GM12865 (cell line): ENCODE measurements around the gene ETAA1.

Experiments
- DNase-seq: peaks from one replicate; pipeline ENCODE4 v3.0.0; 2010; ENCODE audit warnings: low read depth
- H3K4me3 ChIP-seq: 2 replicates; pipeline ENCODE4 v1.5.1; 2011; ENCODE audit warnings: mild to moderate bottlenecking, low read depth, low read length, control low read depth
- TF ChIP-seq, protein P1 (sequence below): IDR thresholded peaks from 2 replicates; pipeline ENCODE4 v1.5.1; 2011; ENCODE audit warnings: low read length, control low read depth, low read depth, inconsistent platforms; ENCODE audit not compliant: insufficient read depth; ENCODE audit errors: missing control alignments

Gene ETAA1

DNA sequence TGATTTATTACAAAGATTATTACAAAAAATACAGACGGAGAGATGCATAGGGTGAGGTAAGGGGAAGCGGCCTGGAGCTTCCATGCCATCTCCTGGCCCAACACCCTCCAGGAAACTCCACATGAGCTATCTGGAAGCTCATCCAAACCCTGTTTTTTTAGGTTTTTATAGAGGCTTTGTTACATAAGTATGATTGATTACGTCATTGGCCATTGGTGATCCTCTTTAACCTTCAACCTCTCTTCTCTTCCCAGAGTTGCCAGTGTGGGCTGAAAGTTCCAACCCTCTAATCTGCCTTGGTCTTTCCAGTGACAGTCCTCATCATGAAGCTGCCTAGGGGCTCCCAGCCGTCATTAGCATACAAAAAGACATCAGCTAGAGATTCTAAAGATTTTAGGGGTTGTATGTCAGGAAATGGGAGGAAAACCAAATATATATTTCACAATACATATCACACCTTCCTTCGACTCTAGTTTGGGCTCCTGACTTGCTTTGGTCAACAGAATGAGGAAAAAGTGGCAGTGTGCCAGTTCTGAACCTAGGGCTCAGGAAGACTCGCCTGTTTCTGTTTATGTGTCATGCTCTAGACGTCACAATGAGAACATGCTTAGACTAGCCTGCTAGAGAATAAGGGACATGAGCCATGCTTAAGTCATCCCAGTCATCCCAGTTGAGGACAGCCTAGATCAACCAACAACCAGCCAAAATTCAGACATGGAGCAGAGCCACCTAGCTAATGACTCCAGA, 54.1 kb downstream of the ETAA1 start:
- no peak for DNase-seq
- TF ChIP-seq, protein P1, sequence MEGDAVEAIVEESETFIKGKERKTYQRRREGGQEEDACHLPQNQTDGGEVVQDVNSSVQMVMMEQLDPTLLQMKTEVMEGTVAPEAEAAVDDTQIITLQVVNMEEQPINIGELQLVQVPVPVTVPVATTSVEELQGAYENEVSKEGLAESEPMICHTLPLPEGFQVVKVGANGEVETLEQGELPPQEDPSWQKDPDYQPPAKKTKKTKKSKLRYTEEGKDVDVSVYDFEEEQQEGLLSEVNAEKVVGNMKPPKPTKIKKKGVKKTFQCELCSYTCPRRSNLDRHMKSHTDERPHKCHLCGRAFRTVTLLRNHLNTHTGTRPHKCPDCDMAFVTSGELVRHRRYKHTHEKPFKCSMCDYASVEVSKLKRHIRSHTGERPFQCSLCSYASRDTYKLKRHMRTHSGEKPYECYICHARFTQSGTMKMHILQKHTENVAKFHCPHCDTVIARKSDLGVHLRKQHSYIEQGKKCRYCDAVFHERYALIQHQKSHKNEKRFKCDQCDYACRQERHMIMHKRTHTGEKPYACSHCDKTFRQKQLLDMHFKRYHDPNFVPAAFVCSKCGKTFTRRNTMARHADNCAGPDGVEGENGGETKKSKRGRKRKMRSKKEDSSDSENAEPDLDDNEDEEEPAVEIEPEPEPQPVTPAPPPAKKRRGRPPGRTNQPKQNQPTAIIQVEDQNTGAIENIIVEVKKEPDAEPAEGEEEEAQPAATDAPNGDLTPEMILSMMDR: no peak
- H3K4me3 ChIP-seq: no peak overlapping the region

DNA sequence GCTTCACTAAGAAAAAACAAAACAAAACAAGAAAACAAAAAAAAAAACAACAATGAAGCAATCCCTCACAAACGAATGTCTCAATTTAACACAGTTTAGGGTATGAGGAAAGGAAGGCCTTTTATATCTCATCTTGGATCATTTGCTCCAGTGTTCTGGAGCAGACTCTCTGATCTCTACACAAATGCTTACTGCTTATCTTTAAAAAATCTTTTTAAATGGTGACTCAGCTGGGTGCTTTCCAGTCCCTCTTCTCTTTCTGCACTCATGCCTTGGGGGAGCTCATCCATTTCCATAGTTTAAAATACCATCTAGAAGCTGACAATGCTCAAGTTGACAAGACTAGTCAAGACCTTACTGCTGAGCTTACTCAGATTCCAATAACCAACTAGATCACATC, 56.2 kb downstream of the ETAA1 start:
- DNase-seq: no peak
- no peak overlapping the region for H3K4me3 ChIP-seq
- TF ChIP-seq, protein P1: no peak

DNA sequence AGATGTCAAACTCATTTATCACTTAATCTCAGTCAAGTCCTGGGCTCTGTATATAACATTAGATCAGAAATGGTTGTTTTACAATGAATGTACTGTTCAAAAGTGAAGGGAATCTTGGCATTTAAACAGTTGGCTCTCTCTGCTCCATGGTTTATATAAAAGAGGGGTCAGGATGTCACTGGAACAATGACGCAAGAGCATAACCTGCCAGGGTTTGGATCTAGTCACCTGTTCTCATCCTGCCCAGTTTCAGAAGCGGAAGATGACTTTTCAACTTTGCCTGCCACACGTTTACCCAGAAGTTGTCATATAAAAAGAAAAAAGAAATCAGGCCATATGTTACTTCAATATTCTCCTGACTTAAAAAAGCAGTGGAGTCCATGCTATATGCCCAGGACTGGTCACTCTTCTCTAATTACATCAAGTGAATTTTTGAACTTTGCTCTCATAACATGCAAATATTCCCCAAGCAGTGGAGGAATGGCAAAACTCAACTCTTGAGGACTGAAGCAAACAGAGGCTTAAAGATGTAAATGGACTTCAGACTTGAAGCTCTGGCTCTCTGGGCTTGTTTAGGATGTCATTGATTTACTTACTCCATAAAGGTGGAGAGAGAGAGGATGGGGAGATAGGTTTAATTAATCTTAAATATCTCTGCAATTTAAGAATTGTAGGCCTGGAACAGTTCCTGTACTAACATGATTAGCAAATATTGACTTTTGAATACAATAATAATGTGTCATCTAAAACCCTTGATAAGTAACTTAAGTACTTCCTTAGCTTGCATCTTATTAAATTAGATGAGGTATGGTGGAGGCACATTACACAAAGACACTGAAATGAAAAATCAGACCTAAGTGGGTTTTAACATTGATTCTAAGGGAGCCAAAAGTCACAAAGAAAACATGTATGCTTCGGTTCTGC, 58.3 kb downstream of the ETAA1 start:
- no peak overlapping the region for H3K4me3 ChIP-seq
- DNase-seq: no peak
- TF ChIP-seq, protein P1: no peak

DNA sequence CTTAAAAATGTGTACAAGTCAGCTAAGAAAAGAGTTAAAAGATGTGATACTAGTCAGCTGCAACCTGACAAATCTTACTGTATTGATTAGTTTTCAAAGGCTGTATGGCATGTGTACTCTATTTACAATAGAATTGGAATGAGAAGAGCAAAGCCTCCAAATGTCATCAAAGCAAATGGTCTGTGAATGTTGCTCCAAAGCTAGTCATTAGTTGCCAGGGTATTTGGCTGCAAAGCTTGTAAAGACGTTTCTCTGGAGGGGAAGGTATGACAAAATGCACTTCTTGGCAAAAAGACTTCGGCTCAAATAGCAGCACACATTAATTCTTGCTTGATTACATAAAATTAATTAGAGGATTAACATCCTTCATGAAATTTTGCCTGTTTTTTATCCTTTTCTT, 59.3 kb downstream of the ETAA1 start:
- no peak overlapping the region for H3K4me3 ChIP-seq
- DNase-seq: no peak
- TF ChIP-seq, protein P1: no peak

DNA sequence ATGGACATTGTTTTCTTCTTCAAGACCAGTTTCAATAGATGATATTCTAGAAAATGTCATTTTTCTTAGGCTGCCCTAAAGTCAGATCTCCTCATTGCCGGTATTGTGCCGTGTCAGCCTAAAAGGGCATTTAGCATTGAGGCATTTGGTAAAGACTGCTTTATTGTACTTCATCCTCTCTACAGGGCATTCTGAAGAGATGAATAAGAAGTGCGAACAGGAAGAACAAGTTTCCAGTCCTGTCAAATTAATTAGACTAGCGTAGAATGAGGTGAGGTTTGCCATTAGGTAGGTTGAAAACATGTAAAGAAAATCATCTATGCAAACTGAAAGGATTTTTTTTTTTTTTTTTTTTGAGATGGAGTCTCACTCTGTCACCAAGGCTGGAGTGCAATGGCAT, 60.6 kb downstream of the ETAA1 start:
- TF ChIP-seq, protein P1: no peak

DNA sequence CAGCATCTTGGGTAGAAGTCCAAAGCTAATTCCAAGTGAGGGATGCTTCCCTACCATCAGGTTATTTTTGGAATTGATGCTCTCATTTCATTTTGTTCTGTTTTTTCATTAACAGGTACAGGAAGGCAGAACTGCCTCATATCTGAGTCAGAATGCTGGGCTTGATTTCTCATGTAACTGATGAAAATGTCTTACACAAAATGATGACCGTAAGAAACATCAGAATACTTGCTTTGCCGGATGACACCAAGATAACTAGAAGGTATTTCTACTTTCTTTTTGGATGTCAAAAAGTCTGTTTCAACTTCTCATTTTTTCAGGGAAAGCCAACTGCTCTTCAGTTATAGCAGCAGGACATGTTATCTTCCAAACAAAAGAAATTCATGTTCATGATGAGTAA, 62.6 kb downstream of the ETAA1 start:
- DNase-seq: no peak
- TF ChIP-seq, protein P1: no peak
- H3K4me3 ChIP-seq: no peak overlapping the region

More for the DNA sequence above, 60.6 kb downstream of the ETAA1 start:
- no peak overlapping the region for H3K4me3 ChIP-seq
- no peak for DNase-seq
